Neural cell (in vitro differentiated cells): ENCODE results near the gene ENAH. TPM values are rescaled to one million over a fixed set of nuclear protein-coding genes. Genes with fewer than 3 reads are reported as not detected.

Experiments used
- polyA plus RNA-seq: library from polyadenylated mRNA; depleted of rRNA; stranded (reverse); fragments of >200 nt; gene quantifications from 2 replicates; pipeline ENCODE4 v1.2.3, GENCODE V29; 2014

The ENAH gene
- polyA plus RNA-seq, 1 donor from 2014 or later: 58.4 TPM

Other genes starting within 250 kb of the ENAH start
- gene LBR, start 225.1 kb downstream of the ENAH start, polyA plus RNA-seq: 143 and 156 TPM in 2 replicates
- gene SRP9, start 124.7 kb upstream of the ENAH start, polyA plus RNA-seq: 1,603 and 1,838 TPM in 2 replicates
- 7.5 and 8.7 TPM in 2 replicates for gene EPHX1, start 157.0 kb upstream of the ENAH start, polyA plus RNA-seq
- gene TMEM63A, start 229.3 kb upstream of the ENAH start, polyA plus RNA-seq: not detected in 2 replicates
- 2.7 and 4.1 TPM in 2 replicates for gene LEFTY1, start 236.0 kb upstream of the ENAH start, polyA plus RNA-seq